ENCODE results near the gene ABCA2. TPM values are rescaled to one million over a fixed set of nuclear protein-coding genes. Genes with fewer than 3 reads are reported as not detected.

The ABCA2 gene, protein sequence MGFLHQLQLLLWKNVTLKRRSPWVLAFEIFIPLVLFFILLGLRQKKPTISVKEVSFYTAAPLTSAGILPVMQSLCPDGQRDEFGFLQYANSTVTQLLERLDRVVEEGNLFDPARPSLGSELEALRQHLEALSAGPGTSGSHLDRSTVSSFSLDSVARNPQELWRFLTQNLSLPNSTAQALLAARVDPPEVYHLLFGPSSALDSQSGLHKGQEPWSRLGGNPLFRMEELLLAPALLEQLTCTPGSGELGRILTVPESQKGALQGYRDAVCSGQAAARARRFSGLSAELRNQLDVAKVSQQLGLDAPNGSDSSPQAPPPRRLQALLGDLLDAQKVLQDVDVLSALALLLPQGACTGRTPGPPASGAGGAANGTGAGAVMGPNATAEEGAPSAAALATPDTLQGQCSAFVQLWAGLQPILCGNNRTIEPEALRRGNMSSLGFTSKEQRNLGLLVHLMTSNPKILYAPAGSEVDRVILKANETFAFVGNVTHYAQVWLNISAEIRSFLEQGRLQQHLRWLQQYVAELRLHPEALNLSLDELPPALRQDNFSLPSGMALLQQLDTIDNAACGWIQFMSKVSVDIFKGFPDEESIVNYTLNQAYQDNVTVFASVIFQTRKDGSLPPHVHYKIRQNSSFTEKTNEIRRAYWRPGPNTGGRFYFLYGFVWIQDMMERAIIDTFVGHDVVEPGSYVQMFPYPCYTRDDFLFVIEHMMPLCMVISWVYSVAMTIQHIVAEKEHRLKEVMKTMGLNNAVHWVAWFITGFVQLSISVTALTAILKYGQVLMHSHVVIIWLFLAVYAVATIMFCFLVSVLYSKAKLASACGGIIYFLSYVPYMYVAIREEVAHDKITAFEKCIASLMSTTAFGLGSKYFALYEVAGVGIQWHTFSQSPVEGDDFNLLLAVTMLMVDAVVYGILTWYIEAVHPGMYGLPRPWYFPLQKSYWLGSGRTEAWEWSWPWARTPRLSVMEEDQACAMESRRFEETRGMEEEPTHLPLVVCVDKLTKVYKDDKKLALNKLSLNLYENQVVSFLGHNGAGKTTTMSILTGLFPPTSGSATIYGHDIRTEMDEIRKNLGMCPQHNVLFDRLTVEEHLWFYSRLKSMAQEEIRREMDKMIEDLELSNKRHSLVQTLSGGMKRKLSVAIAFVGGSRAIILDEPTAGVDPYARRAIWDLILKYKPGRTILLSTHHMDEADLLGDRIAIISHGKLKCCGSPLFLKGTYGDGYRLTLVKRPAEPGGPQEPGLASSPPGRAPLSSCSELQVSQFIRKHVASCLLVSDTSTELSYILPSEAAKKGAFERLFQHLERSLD (N-terminal part only)
- total RNA-seq (2014; rRNA removed; shearing (Covaris generic)) = 32.3 and 33.5 TPM in 2 replicates

GRCh38 chr9:137027369-137028262 lies at the start of gene ABCA2:
Gene ABCA2 (minus strand): TSS chr9:137028237. CDS start chr9:137028140, 97 bp downstream.
- no peak for DNase-seq (ENCODE audit: low spot score)

DNA sequence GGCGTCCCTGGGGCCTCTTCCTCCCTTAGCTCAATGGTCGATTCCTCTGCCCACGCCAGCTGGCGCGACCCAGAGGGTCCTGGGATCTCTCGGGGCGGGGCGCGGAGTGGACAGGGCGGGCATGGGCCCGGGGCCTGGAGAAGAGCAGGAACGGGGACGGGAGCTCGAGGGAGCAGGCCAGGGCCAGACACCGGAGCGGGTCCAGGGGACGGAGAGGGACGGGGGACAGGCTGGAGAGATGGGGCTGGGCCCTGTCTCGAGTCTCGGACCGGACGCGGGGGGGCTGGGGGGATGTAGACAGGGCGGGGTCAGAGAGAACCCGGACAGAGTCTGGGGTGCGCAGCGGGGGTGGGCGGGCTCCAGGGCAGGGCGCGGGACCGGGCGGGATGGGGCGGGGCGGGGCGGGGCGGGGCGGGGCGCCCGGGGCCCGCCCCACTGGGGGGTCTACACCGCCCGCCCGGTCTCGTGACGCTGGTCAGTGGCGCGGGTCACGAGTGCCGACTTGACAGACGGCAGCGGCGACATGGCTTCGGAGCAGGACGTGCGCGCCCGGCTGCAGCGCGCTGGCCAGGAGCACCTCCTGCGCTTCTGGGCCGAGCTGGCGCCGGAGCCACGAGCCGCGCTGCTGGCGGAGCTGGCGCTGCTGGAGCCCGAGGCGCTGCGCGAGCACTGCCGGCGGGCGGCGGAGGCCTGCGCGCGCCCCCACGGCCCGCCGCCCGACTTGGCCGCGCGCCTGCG lies 49.1 kb upstream of the ABCA2 start, which contains the start of gene UAP1L1:
Gene UAP1L1 (plus strand): TSS at position 508 of the 738 bp plus-strand sequence. CDS start 16 bp downstream, at position 524.
- DNase-seq (ENCODE audit: low spot score) = peak; percentile 82

GRCh38 chr9:137076636-137077009 lies 48.6 kb upstream of the ABCA2 start:
- DNase-seq (ENCODE audit: low spot score) = no peak

- no peak for DNase-seq (ENCODE audit: low spot score)
These were observed 47.3 kb upstream of the ABCA2 start for GRCh38 chr9:137075275-137075775.

- no peak for DNase-seq (ENCODE audit: low spot score)
These were observed 46.7 kb upstream of the ABCA2 start for GRCh38 chr9:137074657-137075274.

GRCh38 chr9:137073992-137074399 lies 46.0 kb upstream of the ABCA2 start:
- no peak for DNase-seq (ENCODE audit: low spot score)

- no peak for DNase-seq (ENCODE audit: low spot score)
These were observed 43.2 kb upstream of the ABCA2 start for GRCh38 chr9:137071282-137071681.

DNA sequence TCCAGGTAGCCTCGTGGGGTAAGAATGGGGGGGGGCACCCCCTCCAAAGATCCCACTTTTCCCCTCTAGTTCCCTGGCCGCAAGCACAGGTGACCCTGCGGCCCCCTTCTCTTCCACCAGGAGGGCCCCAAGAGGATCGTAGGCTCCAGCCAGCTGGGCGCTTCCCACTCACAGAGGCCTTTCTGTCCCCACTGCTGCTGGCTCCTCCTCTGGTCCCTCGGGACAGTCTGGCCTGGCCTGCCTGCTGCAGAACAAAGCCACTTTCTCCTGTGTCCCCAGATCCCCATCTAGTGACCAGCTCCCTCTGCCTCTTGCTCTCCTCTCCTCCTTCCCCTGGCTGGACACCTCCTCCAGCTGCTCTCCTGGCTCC lies 42.9 kb upstream of the ABCA2 start:
- DNase-seq (ENCODE audit: low spot score) = peak; percentile 65

DNA sequence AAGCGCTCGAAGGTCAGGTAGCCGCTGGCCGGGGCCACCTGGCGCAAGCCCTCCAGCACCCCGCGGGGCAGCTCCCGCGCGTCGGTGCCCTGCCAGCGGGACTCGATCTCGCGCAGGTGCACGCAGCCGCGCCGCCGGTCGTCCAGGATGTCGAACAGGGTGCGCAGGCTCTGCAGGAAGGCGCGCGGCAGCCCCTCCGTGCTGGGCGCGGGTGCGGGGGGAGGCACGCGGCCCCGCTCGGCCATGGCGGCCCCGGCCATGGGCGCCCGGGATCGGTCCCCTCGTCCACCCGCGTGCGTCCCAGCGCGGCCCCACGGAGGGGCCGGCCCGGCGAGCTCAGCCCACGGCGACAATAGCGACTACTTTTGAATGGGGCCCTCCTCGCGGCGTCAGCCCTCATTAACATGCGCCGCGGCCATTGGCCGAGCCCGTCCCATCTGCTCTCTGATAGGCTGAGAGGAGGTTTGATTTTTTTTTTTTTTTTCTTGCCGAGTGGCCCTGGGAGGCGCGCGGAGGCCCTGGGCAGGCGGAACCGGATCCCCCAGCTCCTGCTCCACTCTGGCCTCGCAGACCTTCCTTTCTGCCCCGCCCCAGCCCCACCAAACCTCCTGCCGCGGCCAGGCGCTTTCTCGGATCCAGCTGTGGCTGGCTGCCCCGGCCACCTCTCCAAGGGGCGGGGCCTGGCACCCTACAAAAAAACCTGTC lies 42.3 kb upstream of the ABCA2 start, which contains the start of gene SAPCD2:
Gene SAPCD2 (minus strand): TSS at position 357 of the 705 bp plus-strand sequence. CDS start 97 bp downstream, at position 260.
- peak; percentile 97 for DNase-seq (ENCODE audit: low spot score)

DNA sequence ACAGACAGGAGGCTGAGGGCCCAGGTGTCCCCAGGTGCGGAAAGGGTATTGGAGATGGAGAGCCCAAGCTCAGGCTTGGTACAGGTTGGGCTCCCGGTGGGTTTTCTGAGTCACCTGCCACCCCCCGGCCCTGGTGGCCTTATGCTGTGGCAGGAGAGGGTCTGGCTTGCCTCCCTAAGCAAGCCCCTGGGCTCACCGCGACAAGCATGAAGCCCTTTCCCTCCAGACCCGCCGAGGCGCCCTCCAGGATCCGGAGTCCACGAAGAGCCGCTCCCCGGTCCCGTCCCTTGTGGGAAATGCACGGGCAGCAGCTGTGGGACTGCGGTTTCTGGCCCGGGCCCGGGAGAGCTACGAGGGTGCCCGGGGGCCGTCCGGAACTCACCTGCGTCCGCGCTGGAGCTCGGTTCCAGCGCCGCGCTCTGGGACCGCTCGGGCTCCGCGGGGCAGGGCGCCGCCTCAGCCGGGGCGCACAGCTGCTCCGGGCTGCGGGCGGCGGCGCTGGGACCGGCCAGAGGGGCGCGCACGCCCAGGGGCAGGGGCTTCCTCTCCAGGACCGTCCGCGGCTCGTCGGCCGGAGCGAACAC lies 41.6 kb upstream of the ABCA2 start:
- DNase-seq (ENCODE audit: low spot score) = no peak

GRCh38 chr9:137068539-137069507 lies 40.8 kb upstream of the ABCA2 start:
- no peak for DNase-seq (ENCODE audit: low spot score)

GRCh38 chr9:137067860-137068538 lies 40.0 kb upstream of the ABCA2 start:
- peak; percentile 87 for DNase-seq (ENCODE audit: low spot score)

DNA sequence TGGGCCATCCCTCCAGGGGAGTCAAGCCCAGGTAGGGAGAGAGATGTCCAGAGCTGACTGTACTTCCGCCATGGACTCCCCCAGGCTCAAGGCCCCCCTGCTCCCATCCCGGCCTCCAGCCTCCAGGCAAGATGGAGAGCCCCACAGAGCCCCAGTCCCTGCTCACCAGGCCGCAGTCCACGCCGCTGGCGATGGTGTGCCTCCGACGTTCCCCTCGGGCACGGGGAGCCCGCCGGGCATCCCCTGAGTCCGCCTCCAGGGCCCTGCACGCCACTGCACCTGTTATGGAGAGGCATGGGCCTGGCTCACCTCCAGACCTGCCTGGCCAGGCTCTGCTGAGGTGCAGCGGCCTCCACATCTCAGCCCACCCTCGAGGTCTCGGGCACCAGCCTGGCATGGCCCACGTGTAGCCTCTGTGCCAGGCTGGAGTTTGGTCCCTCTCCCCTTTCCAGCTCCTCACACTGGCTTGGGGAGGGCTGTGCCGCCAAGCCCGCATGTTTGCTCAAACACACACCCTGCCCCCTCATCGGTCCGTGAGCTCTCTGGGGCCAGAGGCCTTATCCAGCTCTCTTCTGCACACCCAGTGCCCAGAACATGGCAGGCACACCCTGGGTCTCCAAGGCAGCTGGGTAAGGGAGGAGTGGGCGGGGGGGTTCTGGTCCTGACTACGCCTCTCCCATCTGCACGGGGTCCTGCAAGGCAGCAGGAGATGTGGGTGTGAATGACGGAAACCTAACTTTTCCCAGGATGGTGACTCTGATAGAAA lies 38.2 kb upstream of the ABCA2 start:
- no peak for DNase-seq (ENCODE audit: low spot score)

- DNase-seq (ENCODE audit: low spot score) = no peak
These were observed 37.4 kb upstream of the ABCA2 start for GRCh38 chr9:137065336-137065967.

DNA sequence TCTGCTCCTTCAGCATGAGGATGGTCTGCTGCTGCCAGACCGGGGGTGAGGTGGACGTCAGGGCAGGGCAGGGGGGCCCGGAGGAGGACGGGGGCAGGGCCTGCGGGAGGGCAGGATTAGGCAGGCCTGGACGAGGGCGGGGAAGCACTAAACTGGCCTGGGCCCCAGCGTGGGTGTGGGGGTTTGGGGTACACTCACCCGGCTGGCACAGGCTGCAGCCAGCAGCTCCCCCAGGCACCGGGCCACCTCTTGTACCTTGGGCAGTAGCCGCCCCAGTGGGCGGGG lies 36.8 kb upstream of the ABCA2 start:
- DNase-seq (ENCODE audit: low spot score) = no peak

All from A172 (cell line).